H1 (cell line): ENCODE results near the gene STK32C. TPM values are rescaled to one million over a fixed set of nuclear protein-coding genes. Genes with fewer than 3 reads are reported as not detected.

Experiments
- CHD7 ChIP-seq: fragments of 300-600 bp; sonication (generic); IDR thresholded peaks from 2 replicates; pipeline ENCODE4 v1.7.1; 2012; ENCODE audit warnings: low read length, moderate library complexity, mild to moderate bottlenecking, inconsistent platforms; ENCODE audit not compliant: insufficient replicate concordance
- RFX5 ChIP-seq: IDR thresholded peaks from 2 replicates; pipeline ENCODE4 v1.6.1; 2011; ENCODE audit warnings: low read depth, low read length, improper control_type of control experiment, borderline replicate concordance
- polyA plus RNA-seq, 7 experiments: library from polyadenylated mRNA; depleted of rRNA in 3 of 7; stranded (reverse) in 5 of 7; unstranded in 2 of 7; fragments of >200 nt in 5 of 7; fragments of 200-250 nt in 2 of 7; gene quantifications; 1 replicate in 5 of 7; 2 replicates in 1 of 7; 4 replicates in 1 of 7; pipeline versions ENCODE4 v1.2.1 to v1.2.3, GENCODE V29; 2011 to 2013; ENCODE audit warnings: missing spikeins in 2 of 7, mixed read lengths in 2 of 7
- total RNA-seq: library from RNA; stranded (reverse); fragmentation: NEBNext Ultra II Directional; extraction: Animal tissue kit (Norgen Biotek cat#: 25700); gene quantifications from 2 replicates; pipeline ENCODE4 v1.2.1, GENCODE V29; 2021

STK32C gene
- total and polyA plus RNA-seq, 2 of the 8 experiments (the other 6 are each of a cell fraction or from before 2014, with no cell fraction given) = 10.6 to 15.6 TPM

- TF ChIP-seq CHD7 (no peak), RFX5 (no peak)
Measured at GRCh38 chr10:132164761-132165278, 142.9 kb downstream of the STK32C start (continued).
